Thyroid gland (tissue), 4 donors: Measurements from ENCODE around the gene OSBP2.

Source experiments
- CTCF ChIP-seq, 6 experiments: fragments of 200-600 bp in 3 of 6; fragments of 450-650 bp in 3 of 6; sonication (generic) in 3 of 6; IDR thresholded peaks; one replicate each; pipeline ENCODE4 v1.5.1; 2016 to 2019; ENCODE audit warnings: antibody characterized with exemption in 6 of 6, mild to moderate bottlenecking in 2 of 6, inconsistent platforms in 1 of 6, moderate library complexity in 1 of 6
- POLR2A ChIP-seq, 2 donors: fragments of 450-650 bp; IDR thresholded peaks; one replicate each; pipeline ENCODE4 v1.6.1; 2017; ENCODE audit warnings: antibody characterized with exemption in 2 of 2, mild to moderate bottlenecking in 2 of 2, moderate library complexity in 1 of 2

GRCh38 chr22:30878516-30879414, 184.1 kb downstream of the OSBP2 start:
- TF ChIP-seq POLR2A (IDR thresholded peaks at IDR 0.05) (no peak), CTCF (IDR thresholded peaks at IDR 0.05) (no peak)
